Measurements from ENCODE around the gene SLC25A6. TPM values are rescaled to one million over a fixed set of nuclear protein-coding genes. Genes with fewer than 3 reads are reported as not detected.

SLC25A6 gene
- polyA plus RNA-seq, 1 donor from 2014 or later: 184 TPM

GRCh38 chrX:1355131-1356046 is 36.5 kb downstream of the SLC25A6 start:
- no peak for TF ChIP-seq SMC3 (conservative IDR thresholded peaks at IDR 0.05; ENCODE audit: poor library complexity)
- no peak for TF ChIP-seq POLR2AphosphoS5 (IDR thresholded peaks at IDR 0.05)
- no peak for TF ChIP-seq EZH2 (IDR thresholded peaks at IDR 0.05; ENCODE audit: borderline replicate concordance, insufficient read depth, low read length, poor library complexity, severe bottlenecking)
- no peak for TF ChIP-seq RAD21 (conservative IDR thresholded peaks at IDR 0.05)
- TF ChIP-seq CTCF (IDR thresholded peaks at IDR 0.05; ENCODE audit: poor library complexity, severe bottlenecking): no peak
- TF ChIP-seq, protein P1, sequence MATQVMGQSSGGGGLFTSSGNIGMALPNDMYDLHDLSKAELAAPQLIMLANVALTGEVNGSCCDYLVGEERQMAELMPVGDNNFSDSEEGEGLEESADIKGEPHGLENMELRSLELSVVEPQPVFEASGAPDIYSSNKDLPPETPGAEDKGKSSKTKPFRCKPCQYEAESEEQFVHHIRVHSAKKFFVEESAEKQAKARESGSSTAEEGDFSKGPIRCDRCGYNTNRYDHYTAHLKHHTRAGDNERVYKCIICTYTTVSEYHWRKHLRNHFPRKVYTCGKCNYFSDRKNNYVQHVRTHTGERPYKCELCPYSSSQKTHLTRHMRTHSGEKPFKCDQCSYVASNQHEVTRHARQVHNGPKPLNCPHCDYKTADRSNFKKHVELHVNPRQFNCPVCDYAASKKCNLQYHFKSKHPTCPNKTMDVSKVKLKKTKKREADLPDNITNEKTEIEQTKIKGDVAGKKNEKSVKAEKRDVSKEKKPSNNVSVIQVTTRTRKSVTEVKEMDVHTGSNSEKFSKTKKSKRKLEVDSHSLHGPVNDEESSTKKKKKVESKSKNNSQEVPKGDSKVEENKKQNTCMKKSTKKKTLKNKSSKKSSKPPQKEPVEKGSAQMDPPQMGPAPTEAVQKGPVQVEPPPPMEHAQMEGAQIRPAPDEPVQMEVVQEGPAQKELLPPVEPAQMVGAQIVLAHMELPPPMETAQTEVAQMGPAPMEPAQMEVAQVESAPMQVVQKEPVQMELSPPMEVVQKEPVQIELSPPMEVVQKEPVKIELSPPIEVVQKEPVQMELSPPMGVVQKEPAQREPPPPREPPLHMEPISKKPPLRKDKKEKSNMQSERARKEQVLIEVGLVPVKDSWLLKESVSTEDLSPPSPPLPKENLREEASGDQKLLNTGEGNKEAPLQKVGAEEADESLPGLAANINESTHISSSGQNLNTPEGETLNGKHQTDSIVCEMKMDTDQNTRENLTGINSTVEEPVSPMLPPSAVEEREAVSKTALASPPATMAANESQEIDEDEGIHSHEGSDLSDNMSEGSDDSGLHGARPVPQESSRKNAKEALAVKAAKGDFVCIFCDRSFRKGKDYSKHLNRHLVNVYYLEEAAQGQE (IDR thresholded peaks at IDR 0.05; ENCODE audit: borderline replicate concordance): no peak
- no peak for TF ChIP-seq EP300 (conservative IDR thresholded peaks at IDR 0.05; ENCODE audit: poor library complexity, severe bottlenecking)
- no peak for TF ChIP-seq MXI1 (conservative IDR thresholded peaks at IDR 0.05; ENCODE audit: poor library complexity, severe bottlenecking)
- no peak for TF ChIP-seq TAF1 (IDR thresholded peaks at IDR 0.05; ENCODE audit: low read depth)
- Histone ChIP-seq H3F3A (ENCODE audit: insufficient read depth, low read length, poor library complexity, severe bottlenecking) (no peaks in the 10 kb centered on the region), H3K27me3 (ENCODE audit: insufficient read depth, low read depth, low read length) (no peaks in the 10 kb centered on the region), H3K9me2 (ENCODE audit: insufficient read depth, low read length) (no peaks in the 10 kb centered on the region), H3K36me3 (ENCODE audit: insufficient read depth, low read length) (no peaks in the 10 kb centered on the region), H3K27ac (ENCODE audit: low read length) (no peak overlapping the region), H3K4me3 (ENCODE audit: low read length) (no peak overlapping the region), H3K79me2 (replicated peaks; ENCODE audit: insufficient read depth, low read length) (no peaks in the 10 kb centered on the region), H3K4me2 (ENCODE audit: low read length) (no peak overlapping the region), H2AFZ (ENCODE audit: low read depth, low read length) (no peak overlapping the region), H3K9me3 (ENCODE audit: low read length) (no peaks in the 10 kb centered on the region), H4K20me1 (ENCODE audit: insufficient read depth) (no peaks in the 10 kb centered on the region), H3K9ac (ENCODE audit: low read length) (no peak overlapping the region)

DNA sequence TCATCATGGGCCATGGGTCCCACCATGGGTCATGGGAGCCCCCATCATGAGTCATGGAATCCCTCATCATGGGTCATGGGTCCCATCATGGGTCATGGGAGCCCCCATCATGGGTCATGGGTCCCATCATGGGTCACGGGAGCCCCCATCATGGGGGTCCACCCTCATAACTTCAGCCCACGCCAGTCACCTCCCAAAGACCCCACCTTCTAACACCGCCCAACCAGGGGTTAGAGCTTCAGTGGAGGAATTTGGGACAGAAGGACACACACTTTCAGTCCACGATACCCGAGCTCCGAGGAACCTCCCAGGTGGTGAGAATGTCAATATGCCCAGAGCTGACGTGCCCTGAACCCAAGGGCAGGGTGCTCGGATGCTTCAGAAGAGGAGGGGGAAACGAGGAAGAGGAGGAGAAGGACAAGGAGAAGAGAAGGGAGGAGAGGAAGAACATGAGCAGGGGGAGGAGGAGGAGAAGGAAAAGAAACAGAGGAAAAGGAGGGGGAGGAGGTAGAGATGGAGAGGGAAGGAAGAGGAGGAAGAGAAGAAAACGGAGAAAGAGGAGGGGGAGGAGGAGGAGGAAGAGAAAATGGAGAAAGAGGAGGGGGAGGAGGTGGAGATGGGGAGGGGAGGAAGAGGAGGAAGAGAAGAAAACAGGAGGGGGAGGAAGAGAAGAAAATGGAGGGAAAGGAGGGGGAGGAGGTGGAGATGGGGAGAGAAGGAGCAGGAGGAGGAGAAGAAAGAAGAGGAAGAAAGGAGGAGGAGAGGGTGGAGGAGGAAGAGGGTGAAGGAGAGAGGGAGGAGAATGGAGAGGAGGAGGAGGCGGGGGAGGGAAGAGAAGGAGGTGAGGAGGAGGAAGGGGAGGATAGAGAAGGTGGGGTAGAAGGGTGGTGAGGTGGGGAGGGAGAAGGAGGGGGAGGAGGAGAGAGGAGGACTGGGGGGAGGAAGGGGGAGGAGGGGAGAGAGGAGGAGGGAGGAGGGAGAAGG is 37.6 kb downstream of the SLC25A6 start:
- no peak overlapping the region for H3K9ac ChIP-seq (ENCODE audit: low read length)
- H3K27me3 ChIP-seq (ENCODE audit: insufficient read depth, low read depth, low read length): no peaks in the 10 kb centered on the region
- H3K27ac ChIP-seq (ENCODE audit: low read length): no peak overlapping the region
- no peaks in the 10 kb centered on the region for H3K36me3 ChIP-seq (ENCODE audit: insufficient read depth, low read length)
- no peaks in the 10 kb centered on the region for H3F3A ChIP-seq (ENCODE audit: insufficient read depth, low read length, poor library complexity, severe bottlenecking)
- no peak overlapping the region for H3K4me3 ChIP-seq (ENCODE audit: low read length)
- no peak overlapping the region for H2AFZ ChIP-seq (ENCODE audit: low read depth, low read length)
- no peaks in the 10 kb centered on the region for H4K20me1 ChIP-seq (ENCODE audit: insufficient read depth)
- H3K9me2 ChIP-seq (ENCODE audit: insufficient read depth, low read length): no peaks in the 10 kb centered on the region
- no peak overlapping the region for H3K4me2 ChIP-seq (ENCODE audit: low read length)
- TF ChIP-seq, protein P1 (IDR thresholded peaks at IDR 0.05; ENCODE audit: borderline replicate concordance): no peak
- no peak for TF ChIP-seq SMC3 (conservative IDR thresholded peaks at IDR 0.05; ENCODE audit: poor library complexity)
- TF ChIP-seq POLR2AphosphoS5 (IDR thresholded peaks at IDR 0.05): no peak
- TF ChIP-seq EP300 (conservative IDR thresholded peaks at IDR 0.05; ENCODE audit: poor library complexity, severe bottlenecking): no peak
- no peak for TF ChIP-seq RAD21 (conservative IDR thresholded peaks at IDR 0.05)
- no peak for TF ChIP-seq TAF1 (IDR thresholded peaks at IDR 0.05; ENCODE audit: low read depth)
- TF ChIP-seq EZH2 (IDR thresholded peaks at IDR 0.05; ENCODE audit: borderline replicate concordance, insufficient read depth, low read length, poor library complexity, severe bottlenecking): no peak
- TF ChIP-seq CTCF (IDR thresholded peaks at IDR 0.05; ENCODE audit: poor library complexity, severe bottlenecking): no peak
- TF ChIP-seq MXI1 (conservative IDR thresholded peaks at IDR 0.05; ENCODE audit: poor library complexity, severe bottlenecking): no peak
- H3K79me2 ChIP-seq (replicated peaks; ENCODE audit: insufficient read depth, low read length): no peaks in the 10 kb centered on the region
- no peaks in the 10 kb centered on the region for H3K9me3 ChIP-seq (ENCODE audit: low read length)
